SJCRH30 (cell line): ENCODE results near the gene SMKR1. TPM values are rescaled to one million over a fixed set of nuclear protein-coding genes. Genes with fewer than 3 reads are reported as not detected.
A peak's percentile ranks its signal among the peaks of the same experiment; 100 is the strongest.
"Not testable (repeated sequence)": the region's sequence is repeated elsewhere in the genome, so short reads cannot be mapped to it uniquely, and the experiment has no call there.

Experiments used
- DNase-seq, 2 experiments: peaks; one replicate each; pipeline ENCODE4 v3.0.0-alpha.2; 2015 to 2020
- H3K27ac ChIP-seq: fragments of 250-450 bp; sonication (Bioruptor Pico); 2 replicates; pipeline ENCODE4 v1.5.1; 2020; ENCODE audit warnings: mild to moderate bottlenecking, moderate library complexity
- H3K27me3 ChIP-seq: fragments of 250-450 bp; sonication (Bioruptor Pico); 2 replicates; pipeline ENCODE4 v1.5.1; 2020; ENCODE audit warnings: mild to moderate bottlenecking, moderate library complexity
- H3K36me3 ChIP-seq: fragments of 250-450 bp; sonication (Bioruptor Pico); 2 replicates; pipeline ENCODE4 v1.5.1; 2020; ENCODE audit warnings: mild to moderate bottlenecking, moderate library complexity
- H3K4me1 ChIP-seq: fragments of 250-450 bp; sonication (Bioruptor Pico); 2 replicates; pipeline ENCODE4 v1.5.1; 2020; ENCODE audit warnings: mild to moderate bottlenecking, moderate library complexity
- H3K4me3 ChIP-seq: fragments of 250-450 bp; sonication (Bioruptor Pico); 2 replicates; pipeline ENCODE4 v1.5.1; 2020; ENCODE audit warnings: mild to moderate bottlenecking, moderate library complexity
- H3K9me3 ChIP-seq: fragments of 250-450 bp; sonication (Bioruptor Pico); replicated peaks from 2 replicates; pipeline ENCODE4 v1.5.1; 2020; ENCODE audit warnings: mild to moderate bottlenecking, moderate library complexity
- total RNA-seq: library from RNA; depleted of rRNA; stranded (reverse); fragments of >200 nt; shearing (Covaris generic); gene quantifications from 2 replicates; pipeline ENCODE4 v1.2.3, GENCODE V29; 2014

SMKR1 gene
- total RNA-seq, 1 experiment from 2014 or later, result not detected

- DNase-seq, result no peak
- Histone ChIP-seq H3K27ac (no peak overlapping the region), H3K36me3 (no peaks in the 10 kb centered on the region), H3K27me3 (no peaks in the 10 kb centered on the region), H3K4me3 (no peak overlapping the region), H3K9me3 (no peaks in the 10 kb centered on the region), H3K4me1 (no peaks in the 10 kb centered on the region)
These were observed 2.3 kb upstream of the SMKR1 start for GRCh38 chr7:129499999-129500398.

GRCh38 chr7:129502708-129503685 lies 666 bp downstream of the SMKR1 start:
- Histone ChIP-seq H3K27ac (no peak overlapping the region), H3K4me3 (peak overlapping the region; percentile 57), H3K27me3 (no peaks in the 10 kb centered on the region), H3K9me3 (no peaks in the 10 kb centered on the region), H3K4me1 (no peaks in the 10 kb centered on the region), H3K36me3 (no peaks in the 10 kb centered on the region)
- DNase-seq, result no peak

GRCh38 chr7:129503725-129504124 lies 1.4 kb downstream of the SMKR1 start:
- no peaks in the 10 kb centered on the region for H3K4me1 ChIP-seq
- H3K36me3 ChIP-seq, result no peaks in the 10 kb centered on the region
- H3K27ac ChIP-seq, result no peak overlapping the region
- H3K27me3 ChIP-seq, result no peaks in the 10 kb centered on the region; the same call in 1 of the 2 replicates
- no peaks in the 10 kb centered on the region for H3K9me3 ChIP-seq
- no peak overlapping the region for H3K4me3 ChIP-seq
- DNase-seq, result no peak

- H3K27me3 ChIP-seq, result peaks cover 6% of the 10 kb centered on the region
- no peak for DNase-seq
- no peaks in the 10 kb centered on the region for H3K9me3 ChIP-seq
These were observed 9.9 kb downstream of the SMKR1 start for GRCh38 chr7:129512192-129512591.

GRCh38 chr7:129513546-129513945 lies 11.2 kb downstream of the SMKR1 start:
- DNase-seq, result no peak
- Histone ChIP-seq H3K27me3 (peaks cover 6% of the 10 kb centered on the region), H3K4me1 (no peaks in the 10 kb centered on the region), H3K9me3 (no peaks in the 10 kb centered on the region), H3K4me3 (no peak overlapping the region), H3K27ac (no peak overlapping the region), H3K36me3 (no peaks in the 10 kb centered on the region)

More at GRCh38 chr7:129512192-129512591, 9.9 kb downstream of the SMKR1 start:
- Histone ChIP-seq H3K27ac (no peak overlapping the region), H3K36me3 (no peaks in the 10 kb centered on the region), H3K4me3 (no peak overlapping the region), H3K4me1 (no peaks in the 10 kb centered on the region)

GRCh38 chr7:129514683-129515082 lies 12.4 kb downstream of the SMKR1 start:
- H3K4me1 ChIP-seq, result no peaks in the 10 kb centered on the region
- no peak for DNase-seq
- H3K36me3 ChIP-seq, result no peaks in the 10 kb centered on the region
- no peak overlapping the region for H3K27ac ChIP-seq
- no peak overlapping the region for H3K4me3 ChIP-seq
- H3K9me3 ChIP-seq, result no peaks in the 10 kb centered on the region
- peaks cover 6% of the 10 kb centered on the region; the same call in 1 of the 2 replicates for H3K27me3 ChIP-seq

- H3K36me3 ChIP-seq, result no peaks in the 10 kb centered on the region
- no peak overlapping the region for H3K27ac ChIP-seq
- no peak overlapping the region for H3K4me3 ChIP-seq
- no peak for DNase-seq
- H3K4me1 ChIP-seq, result no peaks in the 10 kb centered on the region
- peaks cover 6% of the 10 kb centered on the region; the same call in 1 of the 2 replicates for H3K27me3 ChIP-seq
- no peaks in the 10 kb centered on the region for H3K9me3 ChIP-seq
These were observed 13.1 kb downstream of the SMKR1 start for GRCh38 chr7:129515381-129515780.

GRCh38 chr7:129517931-129518330 lies 15.6 kb downstream of the SMKR1 start:
- no peaks in the 10 kb centered on the region; the same call in 1 of the 2 replicates for H3K27me3 ChIP-seq
- no peaks in the 10 kb centered on the region for H3K9me3 ChIP-seq
- H3K4me3 ChIP-seq, result no peak overlapping the region
- no peaks in the 10 kb centered on the region for H3K36me3 ChIP-seq
- H3K4me1 ChIP-seq, result no peaks in the 10 kb centered on the region
- DNase-seq, result no peak
- H3K27ac ChIP-seq, result no peak overlapping the region

- Histone ChIP-seq H3K4me1 (no peaks in the 10 kb centered on the region), H3K4me3 (no peak overlapping the region), H3K9me3 (no peaks in the 10 kb centered on the region), H3K27ac (no peak overlapping the region), H3K27me3 (no peaks in the 10 kb centered on the region), H3K36me3 (no peaks in the 10 kb centered on the region)
- no peak for DNase-seq
These were observed 17.1 kb downstream of the SMKR1 start for GRCh38 chr7:129519464-129519863.

- Histone ChIP-seq H3K9me3 (no peaks in the 10 kb centered on the region), H3K27me3 (no peaks in the 10 kb centered on the region), H3K27ac (no peak overlapping the region), H3K4me1 (no peaks in the 10 kb centered on the region), H3K4me3 (no peak overlapping the region), H3K36me3 (no peaks in the 10 kb centered on the region)
- no peak for DNase-seq
These were observed 20.0 kb downstream of the SMKR1 start for GRCh38 chr7:129522088-129522970.

- Histone ChIP-seq H3K9me3 (no peaks in the 10 kb centered on the region), H3K36me3 (no peaks in the 10 kb centered on the region), H3K27ac (no peak overlapping the region), H3K4me1 (no peaks in the 10 kb centered on the region), H3K27me3 (no peaks in the 10 kb centered on the region), H3K4me3 (no peak overlapping the region)
- no peak for DNase-seq
These were observed 20.6 kb downstream of the SMKR1 start for GRCh38 chr7:129522971-129523340.

- Histone ChIP-seq H3K9me3 (no peaks in the 10 kb centered on the region), H3K4me1 (no peaks in the 10 kb centered on the region), H3K27me3 (no peaks in the 10 kb centered on the region), H3K27ac (no peak overlapping the region), H3K4me3 (no peak overlapping the region), H3K36me3 (no peaks in the 10 kb centered on the region)
- no peak for DNase-seq
These were observed 21.6 kb downstream of the SMKR1 start for GRCh38 chr7:129523924-129524323.

GRCh38 chr7:129524405-129524804 lies 22.1 kb downstream of the SMKR1 start:
- not testable (repeated sequence) for H3K27ac ChIP-seq, H3K4me3 ChIP-seq, H3K27me3 ChIP-seq, H3K9me3 ChIP-seq, H3K36me3 ChIP-seq, H3K4me1 ChIP-seq
- DNase-seq, result peak; percentile 30 to 46

- no peaks in the 10 kb centered on the region for H3K27me3 ChIP-seq
- DNase-seq, result no peak
- H3K4me1 ChIP-seq, result no peaks in the 10 kb centered on the region
- no peaks in the 10 kb centered on the region for H3K9me3 ChIP-seq
- no peak overlapping the region for H3K27ac ChIP-seq
- no peak overlapping the region for H3K4me3 ChIP-seq
- H3K36me3 ChIP-seq, result no peaks in the 10 kb centered on the region
These were observed 23.0 kb downstream of the SMKR1 start for GRCh38 chr7:129525225-129525862.
